Measurements from ENCODE around the gene GDNF. TPM values are rescaled to one million over a fixed set of nuclear protein-coding genes. Genes with fewer than 3 reads are reported as not detected.

The GDNF gene
- total RNA-seq, 1 experiment from 2014 or later, result not detected

DNA sequence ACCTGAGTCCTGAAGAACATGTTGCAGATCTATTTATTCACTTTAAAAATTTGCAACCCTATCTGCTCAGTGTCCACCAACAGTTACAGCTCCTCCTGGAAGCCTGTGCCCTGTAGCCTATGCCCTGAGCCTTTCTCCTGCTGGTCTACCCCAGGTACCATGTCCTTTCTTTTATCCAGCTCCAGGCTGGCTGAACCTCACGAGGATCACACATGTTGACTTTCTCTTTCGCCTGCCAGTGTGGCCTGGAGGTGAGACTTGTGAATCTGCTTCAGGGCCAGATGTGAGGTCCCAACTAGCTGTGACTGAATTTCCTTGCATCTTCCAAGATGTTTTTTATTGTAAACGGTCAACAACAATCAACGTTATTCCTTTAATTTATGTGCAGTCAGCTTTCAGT is 70.7 kb downstream of the GDNF start:
- Mint-ChIP-seq H3K9me3 (ENCODE audit: unreplicated experiment) (peaks cover 6% of the 10 kb centered on the region), H3K27ac (ENCODE audit: unreplicated experiment) (no peak overlapping the region)

DNA sequence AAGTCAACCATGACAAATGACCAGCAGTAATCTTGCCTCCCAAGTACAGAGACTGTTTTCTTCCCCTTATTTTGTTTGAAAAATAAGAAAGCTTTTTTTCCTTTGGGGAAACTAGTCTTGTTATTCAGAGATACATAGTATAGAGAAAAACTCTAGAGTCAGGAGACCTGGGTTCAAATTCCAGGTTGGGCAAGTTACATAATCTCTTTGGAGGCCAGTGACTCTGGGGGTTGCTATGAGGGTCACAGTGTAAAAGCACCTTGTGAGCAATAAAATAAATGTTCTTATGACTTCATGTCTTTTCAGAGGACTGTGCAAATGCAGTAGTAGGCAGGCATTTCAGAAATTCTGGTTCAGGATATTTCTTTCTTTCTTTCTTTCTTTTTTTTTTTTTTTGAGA is 71.5 kb downstream of the GDNF start:
- Histone ChIP-seq H3K9me3 (no peaks in the 10 kb centered on the region; the same call in 1 of the 2 replicates), H3K36me3 (ENCODE audit: control insufficient read depth, insufficient read depth, low read length) (no peaks in the 10 kb centered on the region), H3K4me1 (no peaks in the 10 kb centered on the region), H3K4me3 (ENCODE audit: low read depth, low read length) (no peak overlapping the region), H3K27me3 (replicated peaks; ENCODE audit: control insufficient read depth, insufficient read depth, low read length) (no peaks in the 10 kb centered on the region)
- no peaks in the 10 kb centered on the region for H3K4me1 Mint-ChIP-seq (ENCODE audit: low read depth, unreplicated experiment)
- CTCF ChIA-PET, result no interaction called here
- TF ChIP-seq, protein P1, sequence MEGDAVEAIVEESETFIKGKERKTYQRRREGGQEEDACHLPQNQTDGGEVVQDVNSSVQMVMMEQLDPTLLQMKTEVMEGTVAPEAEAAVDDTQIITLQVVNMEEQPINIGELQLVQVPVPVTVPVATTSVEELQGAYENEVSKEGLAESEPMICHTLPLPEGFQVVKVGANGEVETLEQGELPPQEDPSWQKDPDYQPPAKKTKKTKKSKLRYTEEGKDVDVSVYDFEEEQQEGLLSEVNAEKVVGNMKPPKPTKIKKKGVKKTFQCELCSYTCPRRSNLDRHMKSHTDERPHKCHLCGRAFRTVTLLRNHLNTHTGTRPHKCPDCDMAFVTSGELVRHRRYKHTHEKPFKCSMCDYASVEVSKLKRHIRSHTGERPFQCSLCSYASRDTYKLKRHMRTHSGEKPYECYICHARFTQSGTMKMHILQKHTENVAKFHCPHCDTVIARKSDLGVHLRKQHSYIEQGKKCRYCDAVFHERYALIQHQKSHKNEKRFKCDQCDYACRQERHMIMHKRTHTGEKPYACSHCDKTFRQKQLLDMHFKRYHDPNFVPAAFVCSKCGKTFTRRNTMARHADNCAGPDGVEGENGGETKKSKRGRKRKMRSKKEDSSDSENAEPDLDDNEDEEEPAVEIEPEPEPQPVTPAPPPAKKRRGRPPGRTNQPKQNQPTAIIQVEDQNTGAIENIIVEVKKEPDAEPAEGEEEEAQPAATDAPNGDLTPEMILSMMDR (IDR thresholded peaks at IDR 0.05; ENCODE audit: insufficient read depth in 1 of 2, low read depth in 1 of 2, low read length in 1 of 2, severe bottlenecking in 1 of 2, unreplicated experiment in 1 of 2), result no peak
- no peak overlapping the region for H3K27ac Mint-ChIP-seq (ENCODE audit: unreplicated experiment)
- no TSS peak for BruUV-seq (replicated peaks)
- no peak for DNase-seq
- H3K36me3 Mint-ChIP-seq (ENCODE audit: insufficient read depth, unreplicated experiment), result no peaks in the 10 kb centered on the region
- no peak overlapping the region for H3K4me3 Mint-ChIP-seq (ENCODE audit: unreplicated experiment)
- POLR2A ChIA-PET, result no interaction called here
- no peaks in the 10 kb centered on the region for H3K9me3 Mint-ChIP-seq (ENCODE audit: unreplicated experiment)
- intact Hi-C loops (cut with micrococcal nuclease; ENCODE audit: unreplicated experiment), result no loop called here
- no peaks in the 10 kb centered on the region for H3K27me3 Mint-ChIP-seq (ENCODE audit: insufficient read depth, unreplicated experiment)

More for the DNA sequence above, 70.7 kb downstream of the GDNF start:
- Mint-ChIP-seq H3K27me3 (ENCODE audit: insufficient read depth, unreplicated experiment) (no peaks in the 10 kb centered on the region), H3K36me3 (ENCODE audit: insufficient read depth, unreplicated experiment) (no peaks in the 10 kb centered on the region), H3K4me3 (ENCODE audit: unreplicated experiment) (no peak overlapping the region), H3K4me1 (ENCODE audit: low read depth, unreplicated experiment) (no peaks in the 10 kb centered on the region)
- no peak for DNase-seq
- TF ChIP-seq, protein P1 (IDR thresholded peaks at IDR 0.05; ENCODE audit: insufficient read depth in 1 of 2, low read depth in 1 of 2, low read length in 1 of 2, severe bottlenecking in 1 of 2, unreplicated experiment in 1 of 2), result no peak
- ChIA-PET POLR2A (no interaction called here), CTCF (no interaction called here)
- H3K9me3 ChIP-seq, result no peaks in the 10 kb centered on the region
- no TSS peak for BruUV-seq (replicated peaks)
- H3K36me3 ChIP-seq (ENCODE audit: control insufficient read depth, insufficient read depth, low read length), result no peaks in the 10 kb centered on the region
- H3K4me1 ChIP-seq, result no peaks in the 10 kb centered on the region
- no peak overlapping the region for H3K4me3 ChIP-seq (ENCODE audit: low read depth, low read length)
- intact Hi-C loops (cut with micrococcal nuclease; ENCODE audit: unreplicated experiment), result no loop called here
- H3K27me3 ChIP-seq (replicated peaks; ENCODE audit: control insufficient read depth, insufficient read depth, low read length), result no peaks in the 10 kb centered on the region

DNA sequence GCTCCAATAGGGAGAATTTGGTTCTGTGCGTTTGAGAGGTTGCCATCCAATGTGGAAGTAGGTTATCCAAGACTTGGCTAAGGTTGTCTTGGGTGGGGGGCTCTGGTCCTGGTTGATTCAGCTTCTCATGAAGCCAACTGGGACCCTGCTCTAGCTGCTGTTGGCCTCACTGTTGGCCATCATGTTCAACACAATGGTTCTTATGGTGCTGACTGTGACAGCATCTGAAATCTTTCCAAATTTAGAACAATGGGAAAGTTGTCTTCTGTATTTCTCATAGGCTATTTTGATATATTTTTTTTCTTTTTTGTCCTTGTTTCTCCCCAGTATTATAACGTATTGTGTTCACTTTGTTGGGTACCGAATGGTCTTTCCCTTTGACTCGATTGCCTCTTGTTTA is 71.9 kb downstream of the GDNF start:
- DNase-seq, result no peak
- ChIA-PET POLR2A (no interaction called here), CTCF (no interaction called here)
- no peak overlapping the region for H3K4me3 Mint-ChIP-seq (ENCODE audit: unreplicated experiment)
- Histone ChIP-seq H3K27me3 (replicated peaks; ENCODE audit: control insufficient read depth, insufficient read depth, low read length) (no peaks in the 10 kb centered on the region), H3K9me3 (no peaks in the 10 kb centered on the region; the same call in 1 of the 2 replicates), H3K36me3 (ENCODE audit: control insufficient read depth, insufficient read depth, low read length) (no peaks in the 10 kb centered on the region), H3K4me1 (no peaks in the 10 kb centered on the region), H3K4me3 (ENCODE audit: low read depth, low read length) (no peak overlapping the region)
- intact Hi-C loops (cut with micrococcal nuclease; ENCODE audit: unreplicated experiment), result no loop called here
- TF ChIP-seq, protein P1 (IDR thresholded peaks at IDR 0.05; ENCODE audit: insufficient read depth in 1 of 2, low read depth in 1 of 2, low read length in 1 of 2, severe bottlenecking in 1 of 2, unreplicated experiment in 1 of 2), result no peak
- no peak overlapping the region for H3K27ac Mint-ChIP-seq (ENCODE audit: unreplicated experiment)
- H3K27me3 Mint-ChIP-seq (ENCODE audit: insufficient read depth, unreplicated experiment), result no peaks in the 10 kb centered on the region
- H3K36me3 Mint-ChIP-seq (ENCODE audit: insufficient read depth, unreplicated experiment), result no peaks in the 10 kb centered on the region
- H3K4me1 Mint-ChIP-seq (ENCODE audit: low read depth, unreplicated experiment), result no peaks in the 10 kb centered on the region
- H3K9me3 Mint-ChIP-seq (ENCODE audit: unreplicated experiment), result no peaks in the 10 kb centered on the region
- no TSS peak for BruUV-seq (replicated peaks)

Measured in Caco-2 (cell line).